ENCODE data around the gene FLNB. TPM values are rescaled to one million over a fixed set of nuclear protein-coding genes. Genes with fewer than 3 reads are reported as not detected.
A peak's percentile ranks its signal among the peaks of the same experiment; 100 is the strongest.
"Not testable (repeated sequence)": the region's sequence is repeated elsewhere in the genome, so short reads cannot be mapped to it uniquely, and the experiment has no call there.

The FLNB gene
- total RNA-seq, 1 donor from 2014 or later: 83.3 TPM

GRCh38 chr3:57982561-57983243, 25.5 kb upstream of the FLNB start:
- no peaks in the 10 kb centered on the region for H3K36me3 ChIP-seq
- ATAC-seq: peak; percentile 30 to 43
- TF ChIP-seq, protein P1, sequence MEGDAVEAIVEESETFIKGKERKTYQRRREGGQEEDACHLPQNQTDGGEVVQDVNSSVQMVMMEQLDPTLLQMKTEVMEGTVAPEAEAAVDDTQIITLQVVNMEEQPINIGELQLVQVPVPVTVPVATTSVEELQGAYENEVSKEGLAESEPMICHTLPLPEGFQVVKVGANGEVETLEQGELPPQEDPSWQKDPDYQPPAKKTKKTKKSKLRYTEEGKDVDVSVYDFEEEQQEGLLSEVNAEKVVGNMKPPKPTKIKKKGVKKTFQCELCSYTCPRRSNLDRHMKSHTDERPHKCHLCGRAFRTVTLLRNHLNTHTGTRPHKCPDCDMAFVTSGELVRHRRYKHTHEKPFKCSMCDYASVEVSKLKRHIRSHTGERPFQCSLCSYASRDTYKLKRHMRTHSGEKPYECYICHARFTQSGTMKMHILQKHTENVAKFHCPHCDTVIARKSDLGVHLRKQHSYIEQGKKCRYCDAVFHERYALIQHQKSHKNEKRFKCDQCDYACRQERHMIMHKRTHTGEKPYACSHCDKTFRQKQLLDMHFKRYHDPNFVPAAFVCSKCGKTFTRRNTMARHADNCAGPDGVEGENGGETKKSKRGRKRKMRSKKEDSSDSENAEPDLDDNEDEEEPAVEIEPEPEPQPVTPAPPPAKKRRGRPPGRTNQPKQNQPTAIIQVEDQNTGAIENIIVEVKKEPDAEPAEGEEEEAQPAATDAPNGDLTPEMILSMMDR (IDR thresholded peaks at IDR 0.05): no peak
- peaks cover 35% of the 10 kb centered on the region for H3K4me1 ChIP-seq
- no peaks in the 10 kb centered on the region for H3K27me3 ChIP-seq (ENCODE audit: low read depth)
- intact Hi-C loops (cut with DNase I): no loop called here
- H3K9me3 ChIP-seq: no peaks in the 10 kb centered on the region
- DNase-seq: no peak
- H3K27ac ChIP-seq: no peak overlapping the region
- H3K4me3 ChIP-seq: no peak overlapping the region

GRCh38 chr3:57983734-57984518, 24.3 kb upstream of the FLNB start:
- TF ChIP-seq, protein P1 (IDR thresholded peaks at IDR 0.05): no peak
- Histone ChIP-seq H3K27me3 (ENCODE audit: low read depth) (no peaks in the 10 kb centered on the region), H3K36me3 (no peaks in the 10 kb centered on the region), H3K9me3 (no peaks in the 10 kb centered on the region), H3K27ac (peak overlapping the region; percentile 59), H3K4me3 (no peak overlapping the region), H3K4me1 (peaks cover 25% of the 10 kb centered on the region)
- intact Hi-C loops (cut with DNase I): no loop called here
- DNase-seq (peak; percentile 66), ATAC-seq (peak; percentile 86 to 93)

DNA sequence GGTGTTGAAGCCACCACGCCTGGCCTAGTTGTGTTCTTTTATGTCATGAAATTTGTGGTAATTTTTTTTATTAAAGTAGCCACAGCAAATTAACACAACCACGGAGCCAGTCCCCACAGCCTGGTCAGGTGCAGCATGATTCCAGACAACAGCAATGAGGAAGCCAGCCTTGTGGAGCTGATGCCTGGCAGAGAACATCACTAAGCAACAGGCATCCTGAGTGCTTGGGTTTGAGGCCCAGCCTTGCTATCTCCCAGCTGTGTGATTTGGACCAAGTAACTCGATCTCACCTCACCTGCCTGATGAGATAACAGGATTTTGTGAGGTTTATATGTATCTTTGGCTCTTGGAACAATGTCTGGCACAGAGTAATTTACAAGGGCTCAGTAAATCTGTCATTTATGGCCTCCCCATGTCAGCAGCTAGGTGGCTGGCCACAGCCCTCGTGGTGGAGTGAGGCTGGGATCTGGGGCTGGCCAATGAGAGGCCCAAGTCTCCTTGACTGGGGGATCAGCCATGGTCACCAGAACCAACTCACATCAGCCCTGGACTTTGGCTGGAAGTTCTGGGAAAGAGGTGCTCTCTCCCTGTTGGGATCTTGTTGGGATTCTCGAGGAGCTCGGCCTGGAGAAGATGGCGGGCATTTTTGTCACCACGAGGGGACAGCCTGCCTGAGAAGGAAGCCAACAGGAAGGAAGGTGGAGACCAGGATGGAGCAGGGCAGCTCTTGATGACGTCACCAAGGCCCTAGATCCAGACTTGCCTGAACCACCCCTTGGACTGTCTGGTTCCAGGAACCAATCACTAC, 22.8 kb upstream of the FLNB start:
- TF ChIP-seq, protein P1 (IDR thresholded peaks at IDR 0.05): no peak
- no peaks in the 10 kb centered on the region for H3K36me3 ChIP-seq
- H3K9me3 ChIP-seq: no peaks in the 10 kb centered on the region

DNA sequence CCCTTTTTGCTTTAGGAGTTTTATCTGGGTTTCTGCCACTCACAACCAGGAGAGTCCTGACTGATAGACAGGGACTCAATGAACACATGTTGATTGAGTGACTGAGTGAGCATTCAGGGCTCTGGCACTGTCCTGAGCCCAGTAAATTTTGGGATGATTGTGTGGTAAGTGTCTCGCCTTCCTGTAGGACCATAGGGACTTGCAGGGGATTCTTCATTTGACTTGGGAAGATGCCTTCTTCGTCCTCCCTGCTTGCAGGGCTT, 22.3 kb upstream of the FLNB start:
- Histone ChIP-seq H3K36me3 (no peaks in the 10 kb centered on the region), H3K27me3 (ENCODE audit: low read depth) (no peaks in the 10 kb centered on the region), H3K27ac (no peak overlapping the region), H3K4me1 (peaks cover 25% of the 10 kb centered on the region), H3K9me3 (no peaks in the 10 kb centered on the region), H3K4me3 (no peak overlapping the region)
- no peak for DNase-seq
- no peak for ATAC-seq
- TF ChIP-seq, protein P1 (IDR thresholded peaks at IDR 0.05): no peak
- intact Hi-C loops (cut with DNase I): no loop called here

More for the DNA sequence above, 22.8 kb upstream of the FLNB start:
- Histone ChIP-seq H3K27ac (no peak overlapping the region), H3K4me3 (no peak overlapping the region), H3K27me3 (ENCODE audit: low read depth) (no peaks in the 10 kb centered on the region), H3K4me1 (peaks cover 25% of the 10 kb centered on the region)
- ATAC-seq: no peak
- no peak for DNase-seq
- intact Hi-C loops (cut with DNase I): no loop called here

DNA sequence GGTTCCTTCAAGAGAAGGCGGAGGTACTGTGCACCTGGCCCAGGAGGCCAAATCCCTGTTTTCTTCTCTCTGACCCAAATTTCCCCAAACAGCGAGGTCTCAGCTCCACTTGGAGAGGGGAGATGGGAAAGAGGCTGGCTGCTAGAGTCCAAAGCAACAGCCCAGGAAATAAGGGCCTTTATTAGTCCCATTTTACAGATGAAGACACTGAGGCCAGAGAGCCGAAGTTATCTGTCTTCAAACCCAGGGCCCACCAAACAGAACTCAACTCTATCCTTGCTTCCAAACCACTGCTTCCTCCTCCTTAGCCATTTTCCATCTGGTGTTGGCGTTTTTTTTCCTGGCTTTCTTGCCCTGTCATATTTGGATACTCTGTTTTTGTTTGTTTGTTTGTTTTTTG, 22.0 kb upstream of the FLNB start:
- intact Hi-C loops (cut with DNase I): no loop called here
- ATAC-seq: no peak
- no peak overlapping the region for H3K4me3 ChIP-seq
- H3K27ac ChIP-seq: no peak overlapping the region
- no peaks in the 10 kb centered on the region for H3K36me3 ChIP-seq
- no peaks in the 10 kb centered on the region for H3K27me3 ChIP-seq (ENCODE audit: low read depth)
- TF ChIP-seq, protein P1 (IDR thresholded peaks at IDR 0.05): no peak
- no peaks in the 10 kb centered on the region for H3K9me3 ChIP-seq
- no peak for DNase-seq
- peaks cover 25% of the 10 kb centered on the region for H3K4me1 ChIP-seq

GRCh38 chr3:57989198-57989597, 19.0 kb upstream of the FLNB start:
- H3K4me1 ChIP-seq; H3K4me3 ChIP-seq; H3K9me3 ChIP-seq; H3K27me3 ChIP-seq (ENCODE audit: low read depth); DNase-seq; ATAC-seq; intact Hi-C loops (cut with DNase I); H3K27ac ChIP-seq; H3K36me3 ChIP-seq: not testable (repeated sequence)

Data from lower lobe of right lung (tissue), 2 donors.